K562 (cell line): ENCODE measurements around the gene EEPD1. TPM values are rescaled to one million over a fixed set of nuclear protein-coding genes. Genes with fewer than 3 reads are reported as not detected.

Source experiments
- ATAC-seq: fragments of 200-7000 bp; cut with Tn5 transposase; 3 replicates; pipeline ENCODE4 v1.9.1; 2020; ENCODE audit warnings: moderate library complexity
- BruUV-seq: library from RNA; stranded (reverse); fragments of 400-500 nt; replicated peaks from 2 replicates; lab custom pipeline; 2021; lab: Mats Ljungman, UMichigan
- CTCF ChIA-PET: fragments of 300-600 bp; formaldehyde crosslinking; extraction: SDS; loops from one replicate; lab custom pipeline; 2021; ENCODE audit warnings: low intra/inter-chr PET ratio; lab: Yijun Ruan, JAX
- POLR2A ChIA-PET: fragments of 300-600, 350-650 bp; sonication (Branson Sonifier 250); formaldehyde crosslinking; extraction: SDS; loops from one replicate; lab custom pipeline; 2021; ENCODE audit warnings: antibody characterized with exemption, inconsistent platforms; lab: Yijun Ruan, JAX
- DNase-seq, 4 experiments: peaks; one replicate each; pipeline versions ENCODE4 v3.0.0 to v3.0.0-alpha.2; 2011 to 2018; ENCODE audit warnings: low spot score in 3 of 4, mixed read lengths in 3 of 4; ENCODE audit errors: extremely low read depth in 1 of 4
- FAIRE-seq: peaks from 2 replicates; lab custom pipeline; 2011; peaks lifted over from hg19 to GRCh38; lab: Jason Lieb, UNC
- H2AFZ ChIP-seq: 2 replicates; pipeline ENCODE4 v1.6.0; 2011; ENCODE audit warnings: low read depth, low read length, control low read depth, inconsistent platforms
- H3K27ac ChIP-seq: fragments of 200-600 bp; 3 replicates; pipeline ENCODE4 v1.8.0; 2011; ENCODE audit warnings: low read depth, mild to moderate bottlenecking, control low read depth, inconsistent platforms, low read length, moderate library complexity, mixed read lengths; ENCODE audit errors: extremely low read depth
- H3K27me3 ChIP-seq, 2 experiments: fragments of 300-600 bp in 1 of 2; 2 replicates in 1 of 2; 3 replicates in 1 of 2; pipeline versions ENCODE4 v1.6.0 to v1.8.0; 2011; ENCODE audit warnings: inconsistent platforms in 2 of 2, low read length in 2 of 2, mild to moderate bottlenecking in 1 of 2, mixed read lengths in 1 of 2, moderate library complexity in 1 of 2; ENCODE audit not compliant: control insufficient read depth in 2 of 2, insufficient read depth in 2 of 2
- H3K36me3 ChIP-seq: fragments of 300-600 bp; 3 replicates; pipeline ENCODE4 v1.8.0; 2011; ENCODE audit warnings: mild to moderate bottlenecking, low read length, inconsistent platforms; ENCODE audit not compliant: control insufficient read depth, insufficient read depth
- H3K4me1 ChIP-seq, 2 experiments: fragments of 200-600 bp in 1 of 2; replicated peaks in 1 of 2; 2 replicates in 1 of 2; 3 replicates in 1 of 2; pipeline versions ENCODE4 v1.5.1 to v1.8.0; 2011; ENCODE audit warnings: inconsistent platforms in 2 of 2, low read length in 2 of 2, mild to moderate bottlenecking in 1 of 2, mixed read lengths in 1 of 2, moderate library complexity in 1 of 2; ENCODE audit not compliant: control insufficient read depth in 2 of 2, insufficient read depth in 2 of 2
- H3K4me2 ChIP-seq: 2 replicates; pipeline ENCODE4 v1.6.1; 2011; ENCODE audit warnings: low read length, control low read depth, inconsistent platforms, mixed read lengths; ENCODE audit not compliant: insufficient read depth
- H3K4me3 ChIP-seq: fragments of 200-600 bp; sonication (generic), shearing (Covaris generic); 2 replicates; pipeline ENCODE4 v1.5.1; 2016; ENCODE audit warnings: control low read depth, inconsistent platforms
- H3K79me2 ChIP-seq: fragments of 200-600 bp; 3 replicates; pipeline ENCODE4 v1.8.0; 2011; ENCODE audit warnings: low read length, inconsistent platforms; ENCODE audit not compliant: control insufficient read depth, insufficient read depth
- H3K9ac ChIP-seq, 2 experiments: 2 replicates each; pipeline versions ENCODE4 v1.6.0 to v1.6.1; 2011; ENCODE audit warnings: low read depth in 2 of 2, low read length in 2 of 2, control low read depth in 1 of 2, inconsistent platforms in 1 of 2, mild to moderate bottlenecking in 1 of 2, mixed read lengths in 1 of 2; ENCODE audit not compliant: insufficient read depth in 1 of 2
- H3K9me1 ChIP-seq: one replicate; pipeline ENCODE4 v1.6.0; 2011; ENCODE audit warnings: inconsistent platforms, mild to moderate bottlenecking, low read length, moderate library complexity; ENCODE audit not compliant: control insufficient read depth, insufficient read depth
- H3K9me3 ChIP-seq: replicated peaks from 2 replicates; pipeline ENCODE4 v1.5.1; 2011; ENCODE audit warnings: low read depth, low read length, inconsistent platforms; ENCODE audit not compliant: control insufficient read depth, insufficient read depth
- H4K20me1 ChIP-seq: replicated peaks from 2 replicates; pipeline ENCODE4 v1.6.1; 2011; ENCODE audit warnings: low read length, inconsistent platforms, mixed read lengths; ENCODE audit not compliant: control insufficient read depth, insufficient read depth
- ASH1L ChIP-seq: fragments of 450-650 bp; IDR thresholded peaks from 2 replicates; pipeline ENCODE4 v1.6.1; 2018; ENCODE audit warnings: borderline replicate concordance, mild to moderate bottlenecking, low read depth; ENCODE audit not compliant: partially characterized antibody
- CC2D1A ChIP-seq: fragments of 450-650 bp; IDR thresholded peaks from 2 replicates; pipeline ENCODE4 v1.6.1; 2017; ENCODE audit warnings: mild to moderate bottlenecking
- FOS ChIP-seq: IDR thresholded peaks from 3 replicates; pipeline ENCODE4 v1.6.1; 2011; ENCODE audit not compliant: insufficient read length; ENCODE audit errors: extremely low read depth
- MAZ ChIP-seq, 2 experiments: fragments of 450-650 bp in 1 of 2; sonication (generic) in 1 of 2; formaldehyde crosslinking; IDR thresholded peaks in 1 of 2; conservative IDR thresholded peaks in 1 of 2; 2 replicates each; pipeline versions ENCODE4 v1.4.0 to v1.5.0; 2020; ENCODE audit warnings: mild to moderate bottlenecking in 1 of 2, missing genetic modification reagents in 1 of 2
- RBBP5 ChIP-seq: fragments of 200-600 bp; sonication (generic); IDR thresholded peaks from 2 replicates; pipeline ENCODE4 v1.6.1; 2012; ENCODE audit warnings: borderline replicate concordance, mild to moderate bottlenecking, low read length, control low read depth, inconsistent platforms; ENCODE audit not compliant: insufficient read depth, poor library complexity, severe bottlenecking
- STAT5A ChIP-seq: IDR thresholded peaks from 2 replicates; pipeline ENCODE4 v1.6.1; 2012; ENCODE audit warnings: low read length, inconsistent platforms, borderline replicate concordance
- ZNF511 ChIP-seq: sonication (generic); formaldehyde crosslinking; IDR thresholded peaks from 2 replicates; pipeline ENCODE4 v1.8.0; 2022; ENCODE audit warnings: mild to moderate bottlenecking, missing genetic modification reagents
- WGBS: fragments of 100-300 bp; shearing (Covaris generic); methylation state at CpG from one replicate; pipeline ENCODE4 v1.1.6; 2016; ENCODE audit warnings: low coverage, mixed read lengths; ENCODE audit not compliant: insufficient coverage; ENCODE audit errors: missing lambda C conversion rate; 5-methylcytosine and 5-hydroxymethylcytosine counted together
- in situ Hi-C: fragments of 300-500 bp; cut with MboI; formaldehyde crosslinking; loops from 4 replicates; pipeline ENCODE4 v1.15.0; 2018; ENCODE audit warnings: inconsistent platforms, mixed read lengths
- intact Hi-C: fragments of 100-400 bp; cut with micrococcal nuclease; formaldehyde crosslinking; loops from 2 replicates; pipeline ENCODE4 v1.14.2; 2022
- polyA plus RNA-seq, 8 experiments: library from polyadenylated mRNA; depleted of rRNA in 4 of 8; stranded (reverse) in 5 of 8; unstranded in 3 of 8; fragments of >200 nt; fragmentation: Nextera tagmentation in 2 of 8; fragmentation: Illumina TruSeq in 1 of 8; extraction: Ambion mirVana in 2 of 8; extraction: Trizol in 1 of 8; gene quantifications; 2 replicates each; pipeline versions ENCODE4 v1.2.1 to v1.2.3, GENCODE V29; 2011 to 2014; ENCODE audit warnings: inconsistent platforms in 1 of 8, missing spikeins in 1 of 8
- total RNA-seq, 7 experiments: library from RNA; depleted of rRNA in 6 of 7; stranded (reverse); fragments of >200 nt in 6 of 7; fragmentation: Illumina TruSeq in 2 of 7; extraction: Trizol in 2 of 7; gene quantifications; 2 replicates each; pipeline versions ENCODE4 v1.2.1 to v1.2.3, GENCODE V29; 2011 to 2021; ENCODE audit warnings: low replicate concordance in 1 of 7

The EEPD1 gene
- total and polyA plus RNA-seq, 9 of the 15 experiments (the other 6 are each of a cell fraction or from before 2014, with no cell fraction given) = 0.01 to 1.5 (median 0.74) TPM; not detected in 1

- TF ChIP-seq ZNF511 (CRISPR knock-in tag) (peak; percentile 33; the same call in 1 of the 2 replicates), FOS (no peak)
These were observed 138.6 kb downstream of the EEPD1 start (continued) for GRCh38 chr7:36291387-36292316.

GRCh38 chr7:36295090-36295489 lies 142.0 kb downstream of the EEPD1 start:
- Histone ChIP-seq H3K9me1 (peaks cover 4% of the 10 kb centered on the region), H3K4me1 (peaks cover 0 to 5% of the 10 kb centered on the region in 2 experiments; a peak in 1 of 5 replicates), H2AFZ (no peak overlapping the region), H3K79me2 (no peaks in the 10 kb centered on the region), H3K27ac (no peak overlapping the region), H3K27me3 (peaks cover 14 to 28% of the 10 kb centered on the region in 2 experiments), H3K9me3 (no peaks in the 10 kb centered on the region), H3K4me2 (no peak overlapping the region), H4K20me1 (peaks cover 6% of the 10 kb centered on the region), H3K4me3 (no peak overlapping the region), H3K36me3 (no peaks in the 10 kb centered on the region), H3K9ac (no peak overlapping the region)
- ChIA-PET POLR2A (no interaction called here), CTCF (interaction anchor here (0.6 kb wide), 1 partner anchor 309 kb away, joined by 3 read pairs; no protein-coding TSS in a partner anchor)
- intact Hi-C loops = no loop called here
- 3% methylated on average over 5 of the region's 5 CpGs for WGBS
- DNase-seq (no peak), FAIRE-seq (no peak), ATAC-seq (no peak)
- in situ Hi-C loops = loop anchor here (10.0 kb wide), 1 partner anchor 380 kb away; no protein-coding TSS in a partner anchor
- BruUV-seq = no TSS peak
- TF ChIP-seq MAZ (CRISPR knock-in tag; conservative IDR thresholded peaks at IDR 0.05 in 1 of 2, IDR thresholded peaks at IDR 0.05 in 1 of 2) (no peak), RBBP5 (no peak), ASH1L (no peak), STAT5A (no peak), CC2D1A (no peak)
